H1 (cell line): Measurements from ENCODE around the gene CLEC1B. TPM values are rescaled to one million over a fixed set of nuclear protein-coding genes. Genes with fewer than 3 reads are reported as not detected.

ENCODE experiments used
- HDAC6 ChIP-seq: IDR thresholded peaks from one replicate; pipeline ENCODE4 v1.7.1; 2012; ENCODE audit warnings: low read depth, mild to moderate bottlenecking, inconsistent platforms, low read length, moderate library complexity
- SP2 ChIP-seq: IDR thresholded peaks from 2 replicates; pipeline ENCODE4 v1.6.1; 2012; ENCODE audit warnings: mild to moderate bottlenecking, low read length, inconsistent platforms
- SRF ChIP-seq: IDR thresholded peaks from 2 replicates; pipeline ENCODE4 v1.6.1; 2011; ENCODE audit warnings: mild to moderate bottlenecking, low read depth, low read length, moderate library complexity
- polyA plus RNA-seq, 7 experiments: library from polyadenylated mRNA; depleted of rRNA in 3 of 7; stranded (reverse) in 5 of 7; unstranded in 2 of 7; fragments of >200 nt in 5 of 7; fragments of 200-250 nt in 2 of 7; gene quantifications; 1 replicate in 5 of 7; 2 replicates in 1 of 7; 4 replicates in 1 of 7; pipeline versions ENCODE4 v1.2.1 to v1.2.3, GENCODE V29; 2011 to 2013; ENCODE audit warnings: missing spikeins in 2 of 7, mixed read lengths in 2 of 7
- total RNA-seq: library from RNA; stranded (reverse); fragmentation: NEBNext Ultra II Directional; extraction: Animal tissue kit (Norgen Biotek cat#: 25700); gene quantifications from 2 replicates; pipeline ENCODE4 v1.2.1, GENCODE V29; 2021

CLEC1B gene
- total and polyA plus RNA-seq, 2 of the 8 experiments (the other 6 are each of a cell fraction or from before 2014, with no cell fraction given) = not detected

DNA sequence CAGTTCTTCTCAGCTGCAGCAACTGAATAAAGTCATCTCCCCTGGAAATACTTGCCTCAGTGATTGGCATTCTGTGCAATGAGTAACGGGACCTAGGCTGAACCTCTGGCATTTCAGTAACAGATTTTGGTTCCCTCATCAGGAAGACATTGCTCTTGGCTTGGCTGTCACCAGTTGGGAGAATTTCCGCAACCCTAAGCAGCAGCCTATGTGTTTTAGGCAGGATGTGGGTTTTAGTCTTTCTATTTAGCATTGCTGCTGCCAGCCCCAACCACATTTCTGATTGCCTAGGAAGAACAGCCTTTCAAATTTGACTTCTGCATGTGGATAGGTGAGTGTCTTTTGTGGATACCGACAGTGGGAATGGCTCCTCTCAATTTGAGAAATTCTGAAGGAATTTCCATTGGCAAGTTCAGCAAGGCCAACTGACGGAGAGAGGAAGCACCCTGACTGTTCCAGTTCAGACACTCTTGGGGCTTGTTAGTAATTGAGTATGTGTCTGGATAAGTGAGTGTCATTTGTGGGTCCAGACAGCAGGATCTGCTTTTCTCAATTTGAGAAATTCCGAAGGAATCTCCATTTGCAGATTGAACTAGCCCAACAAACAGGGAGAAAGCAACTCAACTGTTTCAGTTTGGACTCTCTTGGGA lies 47.8 kb downstream of the CLEC1B start (continued):
- TF ChIP-seq HDAC6 (no peak), SP2 (no peak), SRF (no peak)
